ENCODE results near the gene KANK2. TPM values are rescaled to one million over a fixed set of nuclear protein-coding genes. Genes with fewer than 3 reads are reported as not detected.

The KANK2 gene
- total RNA-seq, 1 donor from 2014 or later: 2.7 TPM

DNA sequence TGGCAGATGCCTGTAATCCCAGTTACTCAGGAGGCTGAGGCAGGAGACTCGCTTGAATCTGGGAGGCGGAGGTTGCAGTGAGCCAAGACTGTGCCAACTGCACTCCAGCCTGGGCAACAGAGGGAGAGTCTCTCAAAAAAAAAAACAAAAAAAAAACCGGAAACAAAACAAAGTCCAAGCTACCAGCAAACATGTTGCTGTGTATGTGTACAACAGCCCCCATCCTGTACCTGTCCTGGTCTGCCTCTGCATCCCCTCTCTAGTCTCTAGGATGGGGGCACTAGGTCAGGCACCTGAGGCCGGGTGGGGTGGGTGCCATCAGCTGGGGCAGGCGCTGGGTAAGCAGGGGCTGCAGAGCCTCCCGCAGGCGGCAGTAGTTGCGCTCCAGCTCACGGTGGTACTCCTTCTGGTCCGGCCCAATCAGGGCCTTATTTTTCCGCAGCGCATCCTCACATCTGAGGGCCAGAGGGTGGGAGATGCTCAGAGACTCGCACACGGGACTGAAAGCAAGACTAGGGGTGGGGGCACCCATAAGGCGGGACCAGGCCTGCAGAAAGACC lies 2.8 kb upstream of the KANK2 start:
- peaks cover 21% of the 10 kb centered on the region for H3K27me3 Mint-ChIP-seq (ENCODE audit: insufficient read depth)
- no peak for DNase-seq (ENCODE audit: low spot score)
- intact Hi-C loops (cut with micrococcal nuclease): no loop called here
- H3K4me3 Mint-ChIP-seq: no peak overlapping the region
- H3K4me1 Mint-ChIP-seq (ENCODE audit: low read depth): no peaks in the 10 kb centered on the region
- H3K9me3 Mint-ChIP-seq: no peaks in the 10 kb centered on the region
- no peaks in the 10 kb centered on the region for H3K36me3 Mint-ChIP-seq (ENCODE audit: low read depth)
- no peak overlapping the region for H3K27ac Mint-ChIP-seq

GRCh38 chr19:11199517-11199916 lies 2.2 kb upstream of the KANK2 start:
- no peak for DNase-seq (ENCODE audit: low spot score)
- Mint-ChIP-seq H3K9me3 (no peaks in the 10 kb centered on the region), H3K27ac (no peak overlapping the region), H3K4me3 (peak overlapping the region; percentile 54), H3K36me3 (ENCODE audit: low read depth) (no peaks in the 10 kb centered on the region), H3K4me1 (ENCODE audit: low read depth) (no peaks in the 10 kb centered on the region), H3K27me3 (ENCODE audit: insufficient read depth) (peaks cover 21% of the 10 kb centered on the region)
- intact Hi-C loops (cut with micrococcal nuclease): loop anchor here (5.0 kb wide), 2 partner anchors 42 to 43 kb away; partner anchors contain the start of gene SPC24

GRCh38 chr19:11198769-11199424 lies 1.6 kb upstream of the KANK2 start:
- intact Hi-C loops (cut with micrococcal nuclease): loop anchor here (5.0 kb wide), 2 partner anchors 42 to 43 kb away; partner anchors contain the start of gene SPC24
- Mint-ChIP-seq H3K9me3 (no peaks in the 10 kb centered on the region), H3K27me3 (ENCODE audit: insufficient read depth) (peaks cover 21% of the 10 kb centered on the region), H3K4me1 (ENCODE audit: low read depth) (no peaks in the 10 kb centered on the region), H3K27ac (no peak overlapping the region), H3K36me3 (ENCODE audit: low read depth) (no peaks in the 10 kb centered on the region), H3K4me3 (no peak overlapping the region)
- DNase-seq (ENCODE audit: low spot score): no peak

DNA sequence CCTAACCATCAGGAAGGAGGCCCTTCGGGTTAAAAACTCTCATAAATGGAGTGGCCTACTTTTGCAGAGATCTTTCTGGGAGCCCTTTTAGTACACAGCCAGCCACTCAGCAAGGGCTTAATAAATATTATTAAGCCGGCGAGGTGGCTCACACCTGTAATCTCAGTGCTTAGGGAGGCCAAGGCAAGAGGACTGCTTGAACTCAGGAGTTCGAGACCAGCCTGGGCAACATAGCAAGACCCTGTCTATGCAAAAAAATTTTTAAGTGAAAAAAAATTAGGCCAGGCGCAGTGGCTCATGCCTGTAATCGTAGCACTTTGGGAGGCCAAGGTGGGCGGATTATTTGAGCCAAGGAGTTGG lies 810 bp upstream of the KANK2 start:
- intact Hi-C loops (cut with micrococcal nuclease): loop anchor here (5.0 kb wide), 2 partner anchors 41 to 44 kb away; partner anchors contain the start of gene SPC24
- Mint-ChIP-seq H3K27me3 (ENCODE audit: insufficient read depth) (peaks cover 21% of the 10 kb centered on the region), H3K36me3 (ENCODE audit: low read depth) (no peaks in the 10 kb centered on the region)

DNA sequence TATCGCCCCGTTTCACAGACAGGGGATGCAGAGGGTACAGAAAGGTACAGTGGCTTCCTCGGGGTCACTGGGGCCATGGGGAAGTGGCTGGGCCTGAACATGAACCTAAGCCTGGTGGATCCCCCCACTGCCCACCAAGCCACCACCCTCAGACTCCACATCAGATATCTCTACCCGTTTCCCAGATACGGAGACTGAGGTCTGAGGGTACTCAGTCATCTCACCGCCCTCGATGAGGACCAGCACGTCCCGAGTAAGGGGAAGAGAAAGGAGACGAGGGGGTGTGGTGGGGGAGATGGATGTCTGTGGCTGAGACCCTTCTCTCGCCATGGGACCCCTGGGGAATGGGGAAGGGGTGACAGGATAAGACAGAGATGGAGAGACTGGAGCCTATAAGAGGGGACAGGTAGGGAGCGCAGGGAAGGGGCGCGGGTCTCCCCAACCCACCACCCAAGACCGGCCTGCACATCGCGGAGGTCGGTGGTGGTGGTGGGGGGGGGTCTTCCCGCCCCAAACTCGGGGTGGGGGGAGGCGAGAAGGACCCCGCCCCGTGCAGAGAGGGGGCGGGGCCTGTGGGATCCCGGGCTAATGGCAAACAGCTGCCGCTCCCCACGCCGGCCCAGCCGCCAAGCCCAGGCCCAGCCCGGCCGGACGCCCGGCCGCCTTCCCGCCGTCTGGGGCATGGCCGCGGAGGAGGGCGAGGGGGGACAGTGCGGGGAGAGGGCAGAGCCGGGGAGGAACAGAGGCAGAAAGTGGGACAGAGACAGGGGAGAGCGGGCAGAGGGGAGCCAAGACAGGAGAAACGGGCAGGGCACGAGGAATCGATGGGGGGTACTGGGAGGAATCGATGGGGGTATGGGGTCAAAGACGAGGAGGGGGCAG lies 698 bp downstream of the KANK2 start:
- Mint-ChIP-seq H3K27me3 (ENCODE audit: insufficient read depth) (peaks cover 21% of the 10 kb centered on the region), H3K36me3 (ENCODE audit: low read depth) (no peaks in the 10 kb centered on the region), H3K27ac (no peak overlapping the region), H3K4me1 (ENCODE audit: low read depth) (no peaks in the 10 kb centered on the region), H3K4me3 (peak overlapping the region; percentile 70), H3K9me3 (no peaks in the 10 kb centered on the region)
- intact Hi-C loops (cut with micrococcal nuclease): loop anchor here (2.0 to 5.0 kb wide), 3 partner anchors 39 to 186 kb away; partner anchors contain the start of gene SPC24
- no peak for DNase-seq (ENCODE audit: low spot score)

More for the DNA sequence above, 810 bp upstream of the KANK2 start:
- peak overlapping the region; percentile 75 for H3K4me3 Mint-ChIP-seq
- H3K4me1 Mint-ChIP-seq (ENCODE audit: low read depth): no peaks in the 10 kb centered on the region
- no peaks in the 10 kb centered on the region for H3K9me3 Mint-ChIP-seq
- no peak overlapping the region for H3K27ac Mint-ChIP-seq
- no peak for DNase-seq (ENCODE audit: low spot score)

DNA sequence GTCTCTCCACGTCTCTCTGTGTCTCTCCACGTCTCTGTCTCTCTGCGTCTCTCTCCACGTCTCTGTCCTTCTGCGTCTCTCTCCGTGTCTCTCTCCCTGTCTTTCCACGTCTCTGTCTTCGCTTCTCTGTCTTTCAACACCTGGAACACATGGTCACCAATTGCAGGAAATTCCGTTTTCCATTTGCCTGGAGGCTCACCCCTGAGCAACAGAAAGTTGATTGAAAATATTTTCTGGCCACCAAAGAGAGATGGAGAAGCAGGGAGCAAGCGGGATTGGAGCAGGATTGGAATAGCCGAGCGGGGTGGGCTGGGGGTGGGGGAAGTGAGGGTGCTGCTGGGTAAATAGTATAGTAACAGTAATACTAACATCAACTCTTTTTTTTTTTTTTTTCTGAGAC lies 1.7 kb downstream of the KANK2 start:
- H3K36me3 Mint-ChIP-seq (ENCODE audit: low read depth): no peaks in the 10 kb centered on the region
- peak overlapping the region; percentile 55 for H3K4me3 Mint-ChIP-seq
- no peaks in the 10 kb centered on the region for H3K4me1 Mint-ChIP-seq (ENCODE audit: low read depth)
- intact Hi-C loops (cut with micrococcal nuclease): loop anchor here (2.0 to 5.0 kb wide), 3 partner anchors 38 to 187 kb away; partner anchors contain the start of gene SPC24
- DNase-seq (ENCODE audit: low spot score): no peak
- H3K27me3 Mint-ChIP-seq (ENCODE audit: insufficient read depth): peaks cover 21% of the 10 kb centered on the region
- H3K27ac Mint-ChIP-seq: no peak overlapping the region
- no peaks in the 10 kb centered on the region for H3K9me3 Mint-ChIP-seq

DNA sequence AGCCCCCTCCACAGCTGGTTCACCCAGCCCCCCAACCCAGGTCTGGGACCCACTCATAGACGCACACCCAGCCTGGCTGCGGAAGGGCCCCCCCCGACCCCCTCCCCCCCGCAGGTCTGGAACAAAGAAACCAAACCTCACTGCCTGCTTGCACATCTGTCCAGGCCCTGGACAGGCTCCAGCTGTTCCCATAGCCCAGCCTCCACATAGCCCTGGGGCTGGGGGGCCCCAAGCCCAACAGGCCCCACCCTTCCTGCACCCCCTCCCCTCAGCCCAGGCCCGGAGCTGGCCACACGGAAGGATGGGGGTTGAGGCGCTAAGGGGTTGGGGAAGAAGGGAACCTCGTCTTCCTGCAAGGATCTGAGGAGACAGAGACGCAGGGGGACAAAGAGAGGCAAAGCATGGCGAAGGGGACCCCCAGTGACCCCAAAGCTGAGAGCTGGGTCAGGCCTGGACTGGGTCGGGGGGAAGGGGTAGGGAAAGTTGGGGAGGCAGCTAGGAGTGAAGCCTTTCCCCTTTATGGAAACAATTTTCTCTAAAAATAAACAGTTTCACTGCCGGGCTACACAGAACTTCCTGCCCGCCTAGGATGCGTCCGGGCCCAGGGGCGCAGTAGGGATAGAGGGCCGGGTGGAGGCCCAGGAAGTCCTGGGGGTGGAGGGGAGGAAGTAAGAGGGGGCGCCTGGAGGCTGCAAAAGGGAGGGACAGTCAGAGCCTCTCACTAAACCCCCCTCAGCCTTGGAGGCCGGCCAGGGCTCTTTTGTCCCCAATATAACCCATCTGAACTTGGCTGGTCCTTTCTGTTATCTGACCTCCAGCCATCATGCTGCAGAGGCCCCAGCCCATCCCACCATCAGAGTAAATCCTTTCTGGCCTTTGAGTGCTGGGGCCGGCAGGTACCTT lies 2.4 kb downstream of the KANK2 start:
- no peaks in the 10 kb centered on the region for H3K36me3 Mint-ChIP-seq (ENCODE audit: low read depth)
- H3K9me3 Mint-ChIP-seq: no peaks in the 10 kb centered on the region
- no peaks in the 10 kb centered on the region for H3K4me1 Mint-ChIP-seq (ENCODE audit: low read depth)
- peaks cover 21% of the 10 kb centered on the region for H3K27me3 Mint-ChIP-seq (ENCODE audit: insufficient read depth)
- no peak overlapping the region for H3K4me3 Mint-ChIP-seq
- no peak for DNase-seq (ENCODE audit: low spot score)
- no peak overlapping the region for H3K27ac Mint-ChIP-seq
- intact Hi-C loops (cut with micrococcal nuclease): loop anchor here (5.0 kb wide), 2 partner anchors 38 to 47 kb away; partner anchors contain the start of gene SPC24

DNA sequence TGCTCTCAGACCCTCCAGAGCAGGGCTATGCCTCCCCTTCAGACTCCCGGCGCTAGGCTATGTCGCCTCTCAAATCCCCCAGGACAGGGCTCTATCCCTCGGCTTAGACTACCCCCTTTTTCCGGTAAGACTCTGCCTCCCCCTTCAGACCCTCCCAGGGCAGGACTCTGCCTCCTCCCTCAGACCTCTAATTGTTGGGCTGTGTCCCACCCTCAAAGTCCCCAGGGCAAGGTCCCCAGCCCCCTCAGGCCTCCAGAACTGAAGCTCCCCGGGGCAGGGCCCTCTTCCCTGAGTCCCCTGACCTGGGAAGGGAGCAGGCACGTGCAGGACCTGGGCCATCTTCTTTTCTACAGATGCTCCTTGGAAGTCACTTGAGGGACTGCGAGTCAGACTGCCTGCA lies 3.2 kb downstream of the KANK2 start:
- intact Hi-C loops (cut with micrococcal nuclease): no loop called here
- no peaks in the 10 kb centered on the region for H3K9me3 Mint-ChIP-seq
- H3K36me3 Mint-ChIP-seq (ENCODE audit: low read depth): no peaks in the 10 kb centered on the region
- no peaks in the 10 kb centered on the region for H3K4me1 Mint-ChIP-seq (ENCODE audit: low read depth)
- no peak for DNase-seq (ENCODE audit: low spot score)
- H3K27ac Mint-ChIP-seq: no peak overlapping the region
- peaks cover 18% of the 10 kb centered on the region for H3K27me3 Mint-ChIP-seq (ENCODE audit: insufficient read depth)
- no peak overlapping the region for H3K4me3 Mint-ChIP-seq

DNA sequence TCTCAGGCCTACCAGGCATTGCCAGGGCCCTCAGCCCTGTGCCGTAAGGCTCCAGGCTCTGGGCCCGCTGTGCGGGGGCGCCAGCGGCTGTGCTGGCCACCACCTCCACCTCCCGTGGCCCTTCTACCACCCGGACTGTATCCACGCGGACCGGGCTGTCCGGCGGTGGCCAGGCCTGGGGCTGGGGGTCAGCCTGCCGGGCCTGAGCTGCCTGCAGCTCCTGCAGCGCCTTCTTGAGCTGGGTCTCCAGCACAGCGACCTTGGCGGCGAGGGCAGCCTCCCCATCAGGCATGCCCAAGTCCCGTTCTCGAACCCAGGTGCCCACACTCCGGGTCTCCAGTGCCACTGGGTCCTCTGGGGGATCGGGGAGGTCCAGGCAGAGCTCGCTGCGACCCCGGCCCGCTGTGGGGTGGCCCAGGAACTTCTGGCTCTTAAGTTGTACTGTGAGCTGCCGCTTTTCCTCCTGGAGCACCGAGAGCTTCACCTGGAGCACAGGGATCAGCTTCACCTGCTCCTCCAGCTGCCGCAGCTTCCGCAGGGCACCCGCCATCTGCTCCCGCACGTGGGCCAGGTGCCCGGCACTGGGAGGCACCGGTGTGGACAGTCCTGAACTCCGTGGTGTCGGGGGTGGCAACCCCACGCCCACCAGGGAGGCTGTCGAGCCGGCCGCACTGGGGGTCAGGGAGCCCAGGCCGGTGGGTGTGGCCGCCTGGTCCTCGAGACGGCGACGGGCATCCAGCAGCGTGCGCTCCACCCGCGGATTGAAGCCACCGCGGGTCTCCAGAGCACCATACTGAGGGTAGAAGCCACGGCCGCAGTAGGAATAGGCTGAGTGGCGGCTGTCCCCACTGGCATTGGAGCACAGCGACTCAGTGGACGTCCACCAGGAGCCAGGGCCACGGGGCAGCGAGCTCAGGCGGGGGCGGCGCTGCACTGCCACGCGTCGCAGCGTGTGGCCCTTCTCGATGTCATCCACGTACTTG lies 4.1 kb downstream of the KANK2 start:
- DNase-seq (ENCODE audit: low spot score): no peak
- Mint-ChIP-seq H3K27me3 (ENCODE audit: insufficient read depth) (peaks cover 15% of the 10 kb centered on the region), H3K36me3 (ENCODE audit: low read depth) (no peaks in the 10 kb centered on the region), H3K27ac (no peak overlapping the region), H3K4me1 (ENCODE audit: low read depth) (no peaks in the 10 kb centered on the region), H3K9me3 (no peaks in the 10 kb centered on the region), H3K4me3 (no peak overlapping the region)
- intact Hi-C loops (cut with micrococcal nuclease): no loop called here

DNA sequence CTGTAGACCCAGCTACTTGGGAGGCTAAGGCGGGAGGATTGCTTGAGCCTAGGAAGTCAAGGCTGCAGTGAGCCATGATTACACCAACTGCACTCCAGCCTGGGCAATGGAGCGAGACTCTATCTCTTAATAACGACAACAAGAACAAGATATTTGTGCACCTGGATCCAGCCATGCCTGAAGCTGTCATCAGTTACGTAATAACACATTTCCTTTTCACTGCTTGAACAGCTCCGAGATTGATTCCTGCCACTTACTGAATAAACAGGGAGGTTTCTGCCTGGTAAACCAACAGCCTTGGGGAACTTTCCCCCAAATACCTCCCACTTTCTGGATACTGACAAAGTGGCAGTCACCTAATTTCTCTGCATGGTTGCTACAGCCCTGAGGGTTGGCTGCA lies 5.4 kb downstream of the KANK2 start:
- H3K36me3 Mint-ChIP-seq (ENCODE audit: low read depth): no peaks in the 10 kb centered on the region
- intact Hi-C loops (cut with micrococcal nuclease): no loop called here
- no peak for DNase-seq (ENCODE audit: low spot score)
- H3K27me3 Mint-ChIP-seq (ENCODE audit: insufficient read depth): peaks cover 14% of the 10 kb centered on the region
- H3K4me1 Mint-ChIP-seq (ENCODE audit: low read depth): no peaks in the 10 kb centered on the region
- no peak overlapping the region for H3K4me3 Mint-ChIP-seq
- no peak overlapping the region for H3K27ac Mint-ChIP-seq
- H3K9me3 Mint-ChIP-seq: no peaks in the 10 kb centered on the region

- H3K27ac Mint-ChIP-seq: no peak overlapping the region
- no peak overlapping the region for H3K4me3 Mint-ChIP-seq
- no peaks in the 10 kb centered on the region for H3K36me3 Mint-ChIP-seq (ENCODE audit: low read depth)
- H3K4me1 Mint-ChIP-seq (ENCODE audit: low read depth): no peaks in the 10 kb centered on the region
- DNase-seq (ENCODE audit: low spot score): no peak
- peaks cover 11% of the 10 kb centered on the region for H3K27me3 Mint-ChIP-seq (ENCODE audit: insufficient read depth)
- intact Hi-C loops (cut with micrococcal nuclease): no loop called here
- no peaks in the 10 kb centered on the region for H3K9me3 Mint-ChIP-seq
These were observed 6.0 kb downstream of the KANK2 start for GRCh38 chr19:11191273-11191755.

Measured in activated T-helper 1 cell treated with anti-CD3 and anti-CD28 coated beads, Interleukin-12 subunit alpha, Interleukin-12 subunit beta, Interleukin-2, Interleukin-4 antibody, amounts not matched to agents 30 ng/mL and 10 ng/mL and 1 ng/mL, durations not matched to agents 14 hours and 24 hours and 36 hours (primary cell).